ENCODE data around the gene MFSD6. TPM values are rescaled to one million over a fixed set of nuclear protein-coding genes. Genes with fewer than 3 reads are reported as not detected.

Gene MFSD6
- total and polyA plus RNA-seq, 2 donors (not counting 1 experiment from before 2014, with no cell fraction given): 31.4 to 50.8 TPM

- no peak for TF ChIP-seq EZH2 (IDR thresholded peaks at IDR 0.05; ENCODE audit: low read length, missing control alignments)
- TF ChIP-seq, protein P1, sequence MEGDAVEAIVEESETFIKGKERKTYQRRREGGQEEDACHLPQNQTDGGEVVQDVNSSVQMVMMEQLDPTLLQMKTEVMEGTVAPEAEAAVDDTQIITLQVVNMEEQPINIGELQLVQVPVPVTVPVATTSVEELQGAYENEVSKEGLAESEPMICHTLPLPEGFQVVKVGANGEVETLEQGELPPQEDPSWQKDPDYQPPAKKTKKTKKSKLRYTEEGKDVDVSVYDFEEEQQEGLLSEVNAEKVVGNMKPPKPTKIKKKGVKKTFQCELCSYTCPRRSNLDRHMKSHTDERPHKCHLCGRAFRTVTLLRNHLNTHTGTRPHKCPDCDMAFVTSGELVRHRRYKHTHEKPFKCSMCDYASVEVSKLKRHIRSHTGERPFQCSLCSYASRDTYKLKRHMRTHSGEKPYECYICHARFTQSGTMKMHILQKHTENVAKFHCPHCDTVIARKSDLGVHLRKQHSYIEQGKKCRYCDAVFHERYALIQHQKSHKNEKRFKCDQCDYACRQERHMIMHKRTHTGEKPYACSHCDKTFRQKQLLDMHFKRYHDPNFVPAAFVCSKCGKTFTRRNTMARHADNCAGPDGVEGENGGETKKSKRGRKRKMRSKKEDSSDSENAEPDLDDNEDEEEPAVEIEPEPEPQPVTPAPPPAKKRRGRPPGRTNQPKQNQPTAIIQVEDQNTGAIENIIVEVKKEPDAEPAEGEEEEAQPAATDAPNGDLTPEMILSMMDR (conservative IDR thresholded peaks at IDR 0.05 in 1 of 2, IDR thresholded peaks at IDR 0.05 in 1 of 2; ENCODE audit: low read depth in 1 of 2, low read length in 2 of 2): no peak
- no peaks in the 10 kb centered on the region for H3K9me3 ChIP-seq (ENCODE audit: control insufficient read depth, insufficient read depth, low read depth, low read length)
- no peaks in the 10 kb centered on the region for H3K36me3 ChIP-seq (ENCODE audit: control insufficient read depth, insufficient read depth, low read length)
- H2AFZ ChIP-seq (ENCODE audit: low read length): no peak overlapping the region
- no peak for DNase-seq (ENCODE audit: low read depth in 2 of 2)
- H4K20me1 ChIP-seq (ENCODE audit: control insufficient read depth, extremely low read depth, insufficient read depth, low read length): no peaks in the 10 kb centered on the region
- H3K4me3 ChIP-seq (replicated peaks in 1 of 4; ENCODE audit: control extremely low read depth in 1 of 4, insufficient read depth in 1 of 4, low read depth in 3 of 4, low read length in 4 of 4): no peak overlapping the region
- H3K4me2 ChIP-seq (ENCODE audit: extremely low read depth, insufficient read depth, low read length): no peak overlapping the region
- no peaks in the 10 kb centered on the region for H3K79me2 ChIP-seq (ENCODE audit: control insufficient read depth, insufficient read depth, low read length)
- no peak overlapping the region for H3K27ac ChIP-seq (ENCODE audit: insufficient read depth, low read length)
- H3K27me3 ChIP-seq (ENCODE audit: control insufficient read depth, insufficient read depth, low read length): no peaks in the 10 kb centered on the region
- no peak overlapping the region for H3K9ac ChIP-seq (ENCODE audit: insufficient read depth, low read length)
- H3K4me1 ChIP-seq (ENCODE audit: control insufficient read depth, extremely low read depth, insufficient read depth, low read length): peaks cover 11% of the 10 kb centered on the region
Measured at GRCh38 chr2:190462611-190463010, 54.5 kb downstream of the MFSD6 start.

DNA sequence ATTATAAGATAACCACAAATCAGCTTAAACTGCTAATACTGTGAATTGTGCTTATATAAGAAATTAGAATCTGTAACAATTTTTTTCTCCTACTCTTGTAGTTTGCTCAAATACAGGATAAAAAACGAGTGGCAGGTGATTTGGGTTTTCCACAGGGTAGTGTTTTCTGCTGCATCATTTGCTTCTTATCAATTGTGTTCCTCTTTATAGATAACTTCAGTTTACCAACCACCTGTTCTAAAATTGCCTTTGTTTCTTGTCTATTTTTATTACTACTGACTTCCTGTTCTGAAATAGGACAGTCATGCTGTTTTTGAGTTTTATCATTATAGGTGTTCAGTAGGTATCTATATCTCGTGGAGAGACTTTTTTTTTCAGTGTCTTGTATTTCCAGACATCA is 56.9 kb downstream of the MFSD6 start:
- TF ChIP-seq EZH2 (IDR thresholded peaks at IDR 0.05; ENCODE audit: low read length, missing control alignments): no peak
- TF ChIP-seq, protein P1 (conservative IDR thresholded peaks at IDR 0.05 in 1 of 2, IDR thresholded peaks at IDR 0.05 in 1 of 2; ENCODE audit: low read depth in 1 of 2, low read length in 2 of 2): no peak
- Histone ChIP-seq H3K27me3 (ENCODE audit: control insufficient read depth, insufficient read depth, low read length) (no peaks in the 10 kb centered on the region), H3K79me2 (ENCODE audit: control insufficient read depth, insufficient read depth, low read length) (no peaks in the 10 kb centered on the region), H3K9ac (ENCODE audit: insufficient read depth, low read length) (no peak overlapping the region), H3K4me1 (ENCODE audit: control insufficient read depth, extremely low read depth, insufficient read depth, low read length) (peaks cover 16% of the 10 kb centered on the region), H3K36me3 (ENCODE audit: control insufficient read depth, insufficient read depth, low read length) (no peaks in the 10 kb centered on the region), H3K9me3 (ENCODE audit: control insufficient read depth, insufficient read depth, low read depth, low read length) (no peaks in the 10 kb centered on the region), H3K4me2 (ENCODE audit: extremely low read depth, insufficient read depth, low read length) (no peak overlapping the region), H3K4me3 (replicated peaks in 1 of 4; ENCODE audit: control extremely low read depth in 1 of 4, insufficient read depth in 1 of 4, low read depth in 3 of 4, low read length in 4 of 4) (no peak overlapping the region), H2AFZ (ENCODE audit: low read length) (no peak overlapping the region), H4K20me1 (ENCODE audit: control insufficient read depth, extremely low read depth, insufficient read depth, low read length) (no peaks in the 10 kb centered on the region), H3K27ac (ENCODE audit: insufficient read depth, low read length) (no peak overlapping the region)
- DNase-seq (ENCODE audit: low read depth in 2 of 2): no peak

DNA sequence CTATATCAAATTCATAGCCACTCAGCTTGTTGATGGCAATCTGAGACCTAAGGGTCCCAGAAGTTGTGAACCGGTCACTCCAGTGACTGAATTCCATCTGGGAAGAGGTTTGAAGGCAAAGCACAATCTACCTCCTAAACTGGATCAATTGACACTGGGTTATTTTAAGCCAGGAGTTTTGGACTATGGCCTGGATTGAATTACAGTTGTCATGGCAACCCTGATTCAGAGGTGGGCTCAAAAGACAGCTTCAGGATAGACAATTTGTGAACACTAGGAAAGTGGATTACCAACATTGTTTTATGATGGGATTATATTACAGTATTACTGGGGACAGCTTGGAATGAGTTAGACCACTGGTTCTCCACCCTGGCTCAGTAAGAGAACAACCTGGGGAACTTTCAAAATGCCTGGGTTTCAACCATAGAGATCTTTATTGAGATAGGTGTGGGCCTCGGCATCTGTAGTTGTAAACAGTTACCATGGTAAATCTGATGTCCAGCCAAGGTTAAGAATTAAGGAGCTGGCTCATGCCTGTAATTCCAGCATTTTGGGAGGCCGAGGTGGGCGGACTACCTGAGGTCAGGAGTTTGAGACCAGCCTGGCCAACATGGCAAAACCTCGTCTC is 58.8 kb downstream of the MFSD6 start:
- Histone ChIP-seq H3K4me2 (ENCODE audit: extremely low read depth, insufficient read depth, low read length) (peak overlapping the region; percentile 18), H3K4me3 (replicated peaks in 1 of 4; ENCODE audit: control extremely low read depth in 1 of 4, insufficient read depth in 1 of 4, low read depth in 3 of 4, low read length in 4 of 4) (no peak overlapping the region), H3K4me1 (ENCODE audit: control insufficient read depth, extremely low read depth, insufficient read depth, low read length) (peaks cover 16% of the 10 kb centered on the region), H2AFZ (ENCODE audit: low read length) (no peak overlapping the region), H3K27ac (ENCODE audit: insufficient read depth, low read length) (peak overlapping the region; percentile 19), H3K79me2 (ENCODE audit: control insufficient read depth, insufficient read depth, low read length) (no peaks in the 10 kb centered on the region), H3K27me3 (ENCODE audit: control insufficient read depth, insufficient read depth, low read length) (no peaks in the 10 kb centered on the region), H3K9ac (ENCODE audit: insufficient read depth, low read length) (no peak overlapping the region), H4K20me1 (ENCODE audit: control insufficient read depth, extremely low read depth, insufficient read depth, low read length) (no peaks in the 10 kb centered on the region), H3K9me3 (ENCODE audit: control insufficient read depth, insufficient read depth, low read depth, low read length) (no peaks in the 10 kb centered on the region), H3K36me3 (ENCODE audit: control insufficient read depth, insufficient read depth, low read length) (no peaks in the 10 kb centered on the region)
- TF ChIP-seq, protein P1 (conservative IDR thresholded peaks at IDR 0.05 in 1 of 2, IDR thresholded peaks at IDR 0.05 in 1 of 2; ENCODE audit: low read depth in 1 of 2, low read length in 2 of 2): no peak
- TF ChIP-seq EZH2 (IDR thresholded peaks at IDR 0.05; ENCODE audit: low read length, missing control alignments): no peak
- peak in 1 of 2 donors; percentile 26 for DNase-seq (ENCODE audit: low read depth in 2 of 2)
